ENCODE results near the gene DCST1. TPM values are rescaled to one million over a fixed set of nuclear protein-coding genes. Genes with fewer than 3 reads are reported as not detected.

Gene DCST1
- total RNA-seq, 4 donors from 2014 or later = not detected

GRCh38 chr1:155086128-155086741, 52.6 kb downstream of the DCST1 start:
- TF ChIP-seq, protein P1, sequence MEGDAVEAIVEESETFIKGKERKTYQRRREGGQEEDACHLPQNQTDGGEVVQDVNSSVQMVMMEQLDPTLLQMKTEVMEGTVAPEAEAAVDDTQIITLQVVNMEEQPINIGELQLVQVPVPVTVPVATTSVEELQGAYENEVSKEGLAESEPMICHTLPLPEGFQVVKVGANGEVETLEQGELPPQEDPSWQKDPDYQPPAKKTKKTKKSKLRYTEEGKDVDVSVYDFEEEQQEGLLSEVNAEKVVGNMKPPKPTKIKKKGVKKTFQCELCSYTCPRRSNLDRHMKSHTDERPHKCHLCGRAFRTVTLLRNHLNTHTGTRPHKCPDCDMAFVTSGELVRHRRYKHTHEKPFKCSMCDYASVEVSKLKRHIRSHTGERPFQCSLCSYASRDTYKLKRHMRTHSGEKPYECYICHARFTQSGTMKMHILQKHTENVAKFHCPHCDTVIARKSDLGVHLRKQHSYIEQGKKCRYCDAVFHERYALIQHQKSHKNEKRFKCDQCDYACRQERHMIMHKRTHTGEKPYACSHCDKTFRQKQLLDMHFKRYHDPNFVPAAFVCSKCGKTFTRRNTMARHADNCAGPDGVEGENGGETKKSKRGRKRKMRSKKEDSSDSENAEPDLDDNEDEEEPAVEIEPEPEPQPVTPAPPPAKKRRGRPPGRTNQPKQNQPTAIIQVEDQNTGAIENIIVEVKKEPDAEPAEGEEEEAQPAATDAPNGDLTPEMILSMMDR (IDR thresholded peaks at IDR 0.05; ENCODE audit: low read depth) = no peak

- TF ChIP-seq, protein P1 (IDR thresholded peaks at IDR 0.05; ENCODE audit: low read depth) = no peak
These were observed 53.4 kb downstream of the DCST1 start for GRCh38 chr1:155086856-155087535.

DNA sequence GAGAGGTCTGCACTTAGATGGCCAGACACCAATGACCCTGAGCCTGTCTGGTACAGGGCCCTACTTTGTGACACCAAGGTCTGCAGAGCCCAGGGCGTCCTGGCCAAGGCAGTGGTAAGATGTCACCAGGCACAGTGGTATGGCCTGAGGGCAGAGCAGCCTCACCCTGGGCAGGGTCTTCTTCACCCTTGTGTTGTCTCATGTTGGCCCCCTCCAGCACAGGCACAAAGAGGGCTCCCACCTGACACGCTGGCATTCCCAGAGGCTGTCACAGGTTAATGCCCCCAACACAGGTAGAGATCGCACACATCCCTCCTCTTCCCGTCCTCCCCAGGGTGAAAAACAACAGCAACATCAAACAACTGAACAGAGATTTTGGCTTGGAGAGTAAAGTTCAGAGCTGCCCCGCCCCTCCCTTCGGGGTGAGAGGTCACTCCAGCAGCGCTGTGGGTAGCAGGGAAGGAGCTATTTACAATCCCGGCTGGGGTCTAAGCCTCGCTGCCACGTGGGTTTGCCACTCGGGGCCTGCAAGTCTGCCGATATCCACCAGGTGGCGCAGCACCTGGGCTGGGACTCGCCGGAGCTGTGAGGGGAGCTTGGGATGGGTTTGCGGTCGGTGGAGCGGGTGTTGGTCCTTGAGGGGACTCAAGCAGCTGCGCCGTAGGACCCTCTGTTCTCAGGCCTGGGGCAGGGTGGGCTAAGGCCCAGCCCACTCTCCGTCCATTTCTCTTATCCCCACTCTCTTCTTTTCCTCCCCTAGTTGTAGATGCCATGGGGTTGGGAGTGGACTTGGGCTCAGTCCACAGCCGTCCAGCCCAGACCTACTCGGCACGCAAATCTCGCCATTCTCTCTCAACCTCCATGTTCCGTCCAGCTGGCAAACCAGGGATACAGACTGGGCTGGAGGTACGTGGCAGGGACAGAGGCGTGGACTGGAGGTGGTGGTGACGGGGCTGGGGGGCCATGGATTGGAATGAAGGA, 57.7 kb downstream of the DCST1 start:
- TF ChIP-seq, protein P1 (IDR thresholded peaks at IDR 0.05; ENCODE audit: low read depth) = no peak

GRCh38 chr1:155092131-155092530, 58.5 kb downstream of the DCST1 start:
- TF ChIP-seq, protein P1 (IDR thresholded peaks at IDR 0.05; ENCODE audit: low read depth) = no peak

GRCh38 chr1:155092641-155093040, 59.0 kb downstream of the DCST1 start:
- TF ChIP-seq, protein P1 (IDR thresholded peaks at IDR 0.05; ENCODE audit: low read depth) = no peak

DNA sequence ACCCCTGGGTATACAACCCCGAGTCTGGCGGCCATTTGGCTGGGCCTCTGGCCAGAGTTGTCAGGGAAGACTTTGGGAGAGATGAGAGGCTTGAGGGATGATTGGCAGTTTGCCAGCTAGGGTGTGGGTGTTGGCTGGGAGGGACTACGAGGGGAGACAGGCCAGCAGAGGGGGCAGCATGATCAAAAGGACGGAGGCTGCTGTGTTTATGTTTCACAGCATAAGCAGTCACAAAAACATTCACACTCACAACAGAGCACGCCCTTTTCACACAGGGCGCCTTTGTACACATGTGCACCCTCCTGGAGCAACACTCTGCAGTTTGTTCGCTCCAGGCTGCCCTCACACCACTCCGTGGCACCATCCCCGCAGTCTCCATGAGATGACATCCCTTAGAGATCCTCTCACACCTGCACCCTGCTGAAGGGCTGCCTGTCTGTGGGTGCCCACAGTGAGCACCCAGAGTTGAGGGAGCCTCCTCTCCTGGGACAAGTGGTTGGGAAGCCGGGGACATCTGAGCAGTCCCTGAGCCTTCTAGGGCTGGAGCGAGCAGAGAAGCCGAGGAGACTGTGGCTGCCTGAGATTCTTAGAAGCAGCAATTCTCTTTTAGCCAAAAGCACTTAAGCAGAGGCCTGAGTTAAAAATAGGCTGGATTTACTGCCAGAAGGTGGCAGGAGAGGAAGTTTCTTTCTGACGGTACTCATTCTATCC, 60.4 kb downstream of the DCST1 start:
- TF ChIP-seq, protein P1 (IDR thresholded peaks at IDR 0.05; ENCODE audit: low read depth) = no peak

All from subcutaneous adipose tissue (tissue), 4 donors.